Prostate gland (tissue), 2 donors: ENCODE measurements around the gene TMEM108.

Experiments used
- CTCF ChIP-seq, 4 experiments: fragments of 200-600 bp in 2 of 4; fragments of 450-650 bp in 2 of 4; sonication (generic) in 2 of 4; IDR thresholded peaks; 1 replicate in 3 of 4; 2 replicates in 1 of 4; pipeline ENCODE4 v1.5.1; 2016 to 2019; ENCODE audit warnings: antibody characterized with exemption in 4 of 4, mild to moderate bottlenecking in 2 of 4, moderate library complexity in 2 of 4
- POLR2AphosphoS5 ChIP-seq: sonication (generic); formaldehyde crosslinking; IDR thresholded peaks from one replicate; pipeline ENCODE4 v1.6.1; 2017; ENCODE audit warnings: antibody characterized with exemption

- TF ChIP-seq CTCF (IDR thresholded peaks at IDR 0.05) (no peak), POLR2AphosphoS5 (no peak)
These were observed 154.8 kb downstream of the TMEM108 start for GRCh38 chr3:133192967-133193366.
